ENCODE data around the gene EVI5L. TPM values are rescaled to one million over a fixed set of nuclear protein-coding genes. Genes with fewer than 3 reads are reported as not detected.

The EVI5L gene
- total RNA-seq, 1 experiment from 2014 or later: 6.4 TPM

DNA sequence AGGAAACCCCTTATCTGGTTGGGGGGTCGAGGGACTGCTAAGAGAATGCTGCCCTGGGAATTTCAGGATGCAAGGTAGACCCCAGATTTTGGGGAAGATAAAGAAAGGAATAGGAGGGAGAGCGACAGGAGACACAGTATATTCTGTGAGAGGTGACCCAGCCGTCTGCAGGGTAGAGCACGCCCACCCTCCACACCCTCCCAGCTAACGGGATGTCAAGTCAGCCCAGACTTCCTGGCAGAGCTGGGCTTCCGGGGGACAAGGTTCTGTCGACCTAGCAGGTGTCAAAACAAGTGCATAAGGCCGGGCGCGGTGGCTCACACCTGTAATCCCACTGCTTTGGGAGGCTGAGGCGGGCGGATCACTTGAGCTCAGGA lies 44.9 kb downstream of the EVI5L start:
- H3K4me3 ChIP-seq (ENCODE audit: low read depth in 2 of 2, low read length in 2 of 2): peak overlapping the region; percentile 45 to 49
- no peaks in the 10 kb centered on the region for H3K4me1 ChIP-seq (ENCODE audit: control insufficient read depth, insufficient read depth, low read length)
- DNase-seq (ENCODE audit: low read depth, low spot score): no peak
- ChIA-PET POLR2A (interaction anchor here (0.7 kb wide), 1 partner anchor 9 kb away, joined by 5 read pairs; no protein-coding TSS in a partner anchor), CTCF (interaction anchor here (0.6 kb wide), 2 partner anchors 8 to 354 kb away, joined by 4 to 5 read pairs; no protein-coding TSS in a partner anchor)
- TF ChIP-seq SIN3A (IDR thresholded peaks at IDR 0.05; ENCODE audit: borderline replicate concordance, insufficient read depth, low read depth, low read length) (no peak), POLR2AphosphoS5 (IDR thresholded peaks at IDR 0.05; ENCODE audit: low read depth, low read length) (no peak), TCF7L2 (IDR thresholded peaks at IDR 0.05; ENCODE audit: low read depth, low read length) (no peak)
- TF ChIP-seq, protein P1, sequence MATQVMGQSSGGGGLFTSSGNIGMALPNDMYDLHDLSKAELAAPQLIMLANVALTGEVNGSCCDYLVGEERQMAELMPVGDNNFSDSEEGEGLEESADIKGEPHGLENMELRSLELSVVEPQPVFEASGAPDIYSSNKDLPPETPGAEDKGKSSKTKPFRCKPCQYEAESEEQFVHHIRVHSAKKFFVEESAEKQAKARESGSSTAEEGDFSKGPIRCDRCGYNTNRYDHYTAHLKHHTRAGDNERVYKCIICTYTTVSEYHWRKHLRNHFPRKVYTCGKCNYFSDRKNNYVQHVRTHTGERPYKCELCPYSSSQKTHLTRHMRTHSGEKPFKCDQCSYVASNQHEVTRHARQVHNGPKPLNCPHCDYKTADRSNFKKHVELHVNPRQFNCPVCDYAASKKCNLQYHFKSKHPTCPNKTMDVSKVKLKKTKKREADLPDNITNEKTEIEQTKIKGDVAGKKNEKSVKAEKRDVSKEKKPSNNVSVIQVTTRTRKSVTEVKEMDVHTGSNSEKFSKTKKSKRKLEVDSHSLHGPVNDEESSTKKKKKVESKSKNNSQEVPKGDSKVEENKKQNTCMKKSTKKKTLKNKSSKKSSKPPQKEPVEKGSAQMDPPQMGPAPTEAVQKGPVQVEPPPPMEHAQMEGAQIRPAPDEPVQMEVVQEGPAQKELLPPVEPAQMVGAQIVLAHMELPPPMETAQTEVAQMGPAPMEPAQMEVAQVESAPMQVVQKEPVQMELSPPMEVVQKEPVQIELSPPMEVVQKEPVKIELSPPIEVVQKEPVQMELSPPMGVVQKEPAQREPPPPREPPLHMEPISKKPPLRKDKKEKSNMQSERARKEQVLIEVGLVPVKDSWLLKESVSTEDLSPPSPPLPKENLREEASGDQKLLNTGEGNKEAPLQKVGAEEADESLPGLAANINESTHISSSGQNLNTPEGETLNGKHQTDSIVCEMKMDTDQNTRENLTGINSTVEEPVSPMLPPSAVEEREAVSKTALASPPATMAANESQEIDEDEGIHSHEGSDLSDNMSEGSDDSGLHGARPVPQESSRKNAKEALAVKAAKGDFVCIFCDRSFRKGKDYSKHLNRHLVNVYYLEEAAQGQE (IDR thresholded peaks at IDR 0.05; ENCODE audit: insufficient read depth in 1 of 2, low read depth in 2 of 2, low read length in 1 of 2): no peak
- TF ChIP-seq, protein P2, sequence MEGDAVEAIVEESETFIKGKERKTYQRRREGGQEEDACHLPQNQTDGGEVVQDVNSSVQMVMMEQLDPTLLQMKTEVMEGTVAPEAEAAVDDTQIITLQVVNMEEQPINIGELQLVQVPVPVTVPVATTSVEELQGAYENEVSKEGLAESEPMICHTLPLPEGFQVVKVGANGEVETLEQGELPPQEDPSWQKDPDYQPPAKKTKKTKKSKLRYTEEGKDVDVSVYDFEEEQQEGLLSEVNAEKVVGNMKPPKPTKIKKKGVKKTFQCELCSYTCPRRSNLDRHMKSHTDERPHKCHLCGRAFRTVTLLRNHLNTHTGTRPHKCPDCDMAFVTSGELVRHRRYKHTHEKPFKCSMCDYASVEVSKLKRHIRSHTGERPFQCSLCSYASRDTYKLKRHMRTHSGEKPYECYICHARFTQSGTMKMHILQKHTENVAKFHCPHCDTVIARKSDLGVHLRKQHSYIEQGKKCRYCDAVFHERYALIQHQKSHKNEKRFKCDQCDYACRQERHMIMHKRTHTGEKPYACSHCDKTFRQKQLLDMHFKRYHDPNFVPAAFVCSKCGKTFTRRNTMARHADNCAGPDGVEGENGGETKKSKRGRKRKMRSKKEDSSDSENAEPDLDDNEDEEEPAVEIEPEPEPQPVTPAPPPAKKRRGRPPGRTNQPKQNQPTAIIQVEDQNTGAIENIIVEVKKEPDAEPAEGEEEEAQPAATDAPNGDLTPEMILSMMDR (IDR thresholded peaks at IDR 0.05): no peak
- no peak overlapping the region for H3K27ac ChIP-seq (ENCODE audit: low read length)
- H3K9me3 ChIP-seq (ENCODE audit: control insufficient read depth, insufficient read depth, low read depth, low read length): no peaks in the 10 kb centered on the region
- no TSS peak for BruUV-seq (replicated peaks)
- intact Hi-C loops (cut with micrococcal nuclease; ENCODE audit: unreplicated experiment) (no loop called here), in situ Hi-C loops (cut with HindIII; ENCODE audit: low pct_unique_long_range_greater_than_20kb, low sequenced_read_pairs) (no loop called here)
- H3K27me3 ChIP-seq (ENCODE audit: control insufficient read depth, insufficient read depth, low read length): no peaks in the 10 kb centered on the region
- H3K36me3 ChIP-seq (ENCODE audit: control insufficient read depth, insufficient read depth, low read length): no peaks in the 10 kb centered on the region
- ATAC-seq: no peak

DNA sequence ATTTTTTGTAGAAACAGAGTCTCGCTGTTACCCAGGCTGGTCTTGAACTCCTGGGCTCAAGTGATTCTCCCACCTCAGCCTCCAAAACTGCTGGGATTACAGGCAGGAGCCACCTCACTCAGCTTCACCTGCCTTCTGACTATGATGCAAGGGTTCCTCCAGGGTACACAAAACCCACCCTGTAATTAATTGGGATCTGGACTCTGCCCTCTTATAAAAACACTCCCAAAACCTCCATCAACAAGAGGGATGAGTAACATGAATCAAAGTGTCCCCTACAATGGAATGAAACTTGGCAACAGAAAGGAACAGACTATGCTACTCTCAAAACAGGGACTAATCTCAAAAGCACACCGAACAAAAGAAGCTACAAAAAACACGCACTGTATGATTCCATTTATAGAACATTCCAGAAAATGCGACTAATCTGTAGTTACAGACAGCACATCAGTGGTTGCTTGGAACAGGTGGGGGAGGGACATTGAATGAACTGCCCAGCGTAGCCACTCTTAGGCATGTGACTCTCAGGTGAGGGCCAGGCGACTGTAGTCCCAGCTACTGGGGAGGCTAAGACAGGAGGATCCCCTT lies 47.3 kb downstream of the EVI5L start:
- Histone ChIP-seq H3K27ac (ENCODE audit: low read length) (no peak overlapping the region), H3K27me3 (ENCODE audit: control insufficient read depth, insufficient read depth, low read length) (no peaks in the 10 kb centered on the region), H3K9me3 (ENCODE audit: control insufficient read depth, insufficient read depth, low read depth, low read length) (no peaks in the 10 kb centered on the region), H3K4me3 (ENCODE audit: low read depth in 2 of 2, low read length in 2 of 2) (no peak overlapping the region), H3K36me3 (ENCODE audit: control insufficient read depth, insufficient read depth, low read length) (no peaks in the 10 kb centered on the region), H3K4me1 (ENCODE audit: control insufficient read depth, insufficient read depth, low read length) (no peaks in the 10 kb centered on the region)
- no TSS peak for BruUV-seq (replicated peaks)
- intact Hi-C loops (cut with micrococcal nuclease; ENCODE audit: unreplicated experiment) (no loop called here), in situ Hi-C loops (cut with HindIII; ENCODE audit: low pct_unique_long_range_greater_than_20kb, low sequenced_read_pairs) (no loop called here)
- no peak for TF ChIP-seq POLR2AphosphoS5 (IDR thresholded peaks at IDR 0.05; ENCODE audit: low read depth, low read length)
- no peak for TF ChIP-seq TCF7L2 (IDR thresholded peaks at IDR 0.05; ENCODE audit: low read depth, low read length)
- no peak for TF ChIP-seq SIN3A (IDR thresholded peaks at IDR 0.05; ENCODE audit: borderline replicate concordance, insufficient read depth, low read depth, low read length)
- TF ChIP-seq, protein P2 (IDR thresholded peaks at IDR 0.05): no peak
- TF ChIP-seq, protein P1 (IDR thresholded peaks at IDR 0.05; ENCODE audit: insufficient read depth in 1 of 2, low read depth in 2 of 2, low read length in 1 of 2): no peak
- ChIA-PET POLR2A (no interaction called here), CTCF (no interaction called here)
- DNase-seq (ENCODE audit: low read depth, low spot score): no peak
- ATAC-seq: no peak

Data from Panc1 (cell line).